Femur (tissue), 1 donor: ENCODE measurements around the gene LRIT3.
"Not testable (repeated sequence)": the region's sequence is repeated elsewhere in the genome, so short reads cannot be mapped to it uniquely, and the experiment has no call there.

ENCODE experiments used
- DNase-seq: peaks from one replicate; pipeline ENCODE4 v3.0.0-alpha.2; 2017

LRIT3 gene

DNA sequence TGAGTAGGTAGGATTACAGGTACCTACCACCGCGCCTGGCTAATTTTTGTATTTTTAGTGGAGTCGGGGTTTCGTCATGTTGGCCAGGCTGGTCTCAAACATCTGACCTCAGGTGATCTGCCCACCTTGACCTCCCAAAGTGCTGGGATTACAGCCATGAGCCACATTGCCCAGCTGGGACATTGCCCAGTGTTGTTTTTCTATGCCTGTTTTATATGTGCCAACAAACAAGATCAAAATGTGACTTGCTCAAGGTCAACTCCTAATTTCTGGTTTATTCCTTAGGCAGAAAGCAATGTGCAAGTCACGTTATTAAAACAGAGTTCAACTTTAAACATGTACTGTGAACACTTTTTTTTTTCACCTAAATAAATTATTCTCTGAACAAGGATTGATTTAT lies 2.7 kb downstream of the LRIT3 start:
- no peak for DNase-seq

DNA sequence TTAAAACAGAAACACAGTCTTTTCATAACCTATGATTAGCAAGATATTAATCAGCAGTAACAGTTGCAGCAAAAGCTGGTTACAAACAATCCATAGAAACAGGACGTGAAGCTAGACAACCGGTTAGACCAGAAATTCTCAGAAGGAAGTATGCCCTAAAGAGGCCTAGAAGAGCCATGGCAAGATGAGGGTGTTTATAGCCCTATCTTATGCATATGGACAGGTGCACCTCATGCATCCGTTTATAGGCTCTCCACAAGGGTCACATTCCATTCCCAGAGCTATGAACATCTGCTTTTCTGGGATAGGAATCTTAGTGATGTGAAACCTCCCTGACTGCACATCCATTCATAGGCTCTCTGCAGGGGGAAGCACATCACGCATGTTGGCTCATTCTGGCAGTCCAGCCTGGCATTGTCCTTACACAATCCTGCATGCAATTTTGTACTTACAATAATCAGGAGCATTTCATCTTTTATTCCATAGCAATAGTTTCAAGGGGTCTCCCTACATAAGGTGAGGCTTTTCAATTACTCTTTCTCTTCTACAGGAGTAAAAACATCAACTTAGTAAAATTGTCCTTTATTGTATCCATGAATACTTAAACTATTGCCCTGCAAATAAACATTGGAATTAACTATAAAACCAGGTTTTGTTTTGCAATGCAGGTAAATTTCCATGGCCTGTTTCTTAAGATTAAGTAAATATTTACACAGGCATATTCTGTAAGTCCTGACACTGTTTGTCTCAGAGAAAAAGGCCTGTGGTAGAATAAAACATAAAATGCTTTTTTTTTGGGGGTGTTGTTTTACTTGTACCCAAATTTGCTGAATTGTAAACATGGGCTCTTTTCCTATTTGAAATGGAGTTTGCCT lies 11.8 kb downstream of the LRIT3 start:
- not testable (repeated sequence) for DNase-seq

- no peak for DNase-seq
Observed at GRCh38 chr4:109861271-109861670, 13.4 kb downstream of the LRIT3 start.

DNA sequence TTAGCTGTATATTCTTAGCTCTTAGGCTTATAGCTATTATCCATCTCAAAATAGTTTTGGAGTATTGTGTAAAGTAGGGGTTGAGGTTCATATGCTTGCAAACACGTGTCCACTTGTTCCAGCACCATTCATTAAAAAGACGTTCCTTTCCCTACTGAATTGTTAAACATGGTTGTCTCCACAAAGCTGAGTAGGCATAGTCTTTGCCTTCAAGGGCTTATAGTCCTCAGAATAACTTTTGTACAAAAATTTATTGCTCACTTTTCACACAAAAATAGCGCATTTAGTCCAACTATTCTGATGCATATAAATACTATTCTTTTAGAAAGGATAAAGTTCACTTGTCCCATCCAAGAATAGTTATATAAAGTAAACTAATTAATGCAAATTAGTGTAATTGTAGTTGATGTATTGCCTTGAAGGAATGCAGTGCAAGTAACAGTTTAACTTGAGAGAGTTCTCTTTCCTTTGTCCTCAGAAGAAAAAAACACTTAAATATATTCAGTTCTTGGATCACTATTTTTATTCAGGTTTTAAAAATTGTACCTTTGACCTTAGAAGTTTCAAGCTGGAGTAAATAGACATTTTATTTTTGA lies 14.1 kb downstream of the LRIT3 start:
- no peak for DNase-seq

DNA sequence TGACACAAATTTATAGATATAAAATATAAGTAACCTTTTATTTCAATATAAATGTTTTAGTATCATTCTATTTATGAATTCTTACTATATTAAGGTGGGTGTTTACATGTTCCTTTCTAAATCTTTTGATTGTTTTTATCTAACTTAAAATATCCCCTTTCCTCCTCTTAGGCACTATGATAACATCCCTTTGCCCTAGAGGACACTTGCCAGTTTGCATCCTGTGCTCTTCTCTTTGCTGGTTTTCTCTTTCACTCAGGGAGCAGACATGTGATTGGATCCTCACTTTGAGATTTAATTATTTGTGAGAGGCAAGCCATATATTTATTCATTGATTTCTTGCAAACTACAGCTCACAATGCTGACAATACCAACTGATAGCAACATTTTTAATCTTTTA lies 16.2 kb downstream of the LRIT3 start:
- no peak for DNase-seq

- DNase-seq = no peak
Observed at GRCh38 chr4:109870061-109870460, 22.2 kb downstream of the LRIT3 start.

- no peak for DNase-seq
Observed at GRCh38 chr4:109872065-109872464, 24.2 kb downstream of the LRIT3 start.

- no peak for DNase-seq
Observed at GRCh38 chr4:109872950-109873656, 25.2 kb downstream of the LRIT3 start.

GRCh38 chr4:109873791-109874514 lies 26.0 kb downstream of the LRIT3 start:
- DNase-seq = no peak

GRCh38 chr4:109875106-109875505 lies 27.2 kb downstream of the LRIT3 start:
- DNase-seq = no peak

DNA sequence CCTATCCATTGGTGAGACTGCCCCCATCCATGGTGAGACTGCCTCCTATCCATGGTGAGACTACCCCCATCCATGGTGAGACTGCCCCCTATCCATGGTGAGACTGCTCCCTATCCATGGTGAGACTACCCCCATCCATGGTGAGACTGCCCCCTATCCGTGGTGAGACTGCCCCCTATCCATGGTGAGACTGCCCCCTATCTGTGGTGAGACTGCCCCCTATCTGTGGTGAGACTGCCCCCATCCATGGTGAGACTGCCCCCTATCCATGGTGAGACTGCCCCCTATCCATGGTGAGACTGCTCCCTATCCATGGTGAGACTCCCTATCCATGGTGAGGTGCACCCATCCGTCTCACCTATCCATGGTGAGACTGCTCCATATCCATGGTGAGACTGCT lies 27.6 kb downstream of the LRIT3 start:
- not testable (repeated sequence) for DNase-seq

- DNase-seq = no peak
Observed at GRCh38 chr4:109876634-109877265, 28.8 kb downstream of the LRIT3 start.

DNA sequence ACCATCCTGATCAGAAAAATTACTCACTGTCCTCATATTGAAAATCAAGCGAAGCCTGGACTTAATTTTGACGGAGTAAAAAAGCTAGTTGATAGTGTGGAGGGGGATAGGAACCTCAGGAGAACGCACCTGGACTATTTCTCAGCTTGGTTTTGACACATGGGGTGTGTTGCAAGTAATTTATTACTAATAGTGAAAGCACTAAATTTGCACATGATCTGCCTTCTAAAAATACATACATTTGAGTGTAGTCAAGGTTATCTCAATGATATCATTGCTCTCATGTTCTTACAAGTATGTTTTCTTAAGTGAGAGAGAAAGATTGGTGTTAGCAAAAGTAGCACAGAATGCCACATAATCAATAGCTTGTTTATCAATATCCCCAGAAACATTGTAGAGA lies 29.5 kb downstream of the LRIT3 start:
- DNase-seq = no peak

DNA sequence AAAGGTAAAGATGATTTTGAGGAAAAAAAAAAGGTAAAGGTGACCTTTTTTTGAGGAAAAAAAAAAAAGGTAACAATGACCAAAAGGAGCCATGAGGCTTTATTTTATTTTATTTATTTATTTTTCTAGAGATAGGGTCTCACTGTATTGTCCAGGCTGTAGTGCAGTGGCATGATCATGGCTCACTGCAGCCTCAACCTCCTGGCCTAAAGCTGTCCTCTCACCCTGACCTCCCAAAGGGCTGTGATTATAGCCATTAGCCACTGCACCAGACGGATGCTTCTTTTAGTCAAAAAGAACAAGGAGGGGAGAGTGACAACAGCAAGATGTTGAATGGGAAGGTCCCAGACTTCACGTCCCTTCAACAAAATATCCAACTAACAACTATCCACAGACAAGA lies 30.4 kb downstream of the LRIT3 start:
- DNase-seq = no peak

DNA sequence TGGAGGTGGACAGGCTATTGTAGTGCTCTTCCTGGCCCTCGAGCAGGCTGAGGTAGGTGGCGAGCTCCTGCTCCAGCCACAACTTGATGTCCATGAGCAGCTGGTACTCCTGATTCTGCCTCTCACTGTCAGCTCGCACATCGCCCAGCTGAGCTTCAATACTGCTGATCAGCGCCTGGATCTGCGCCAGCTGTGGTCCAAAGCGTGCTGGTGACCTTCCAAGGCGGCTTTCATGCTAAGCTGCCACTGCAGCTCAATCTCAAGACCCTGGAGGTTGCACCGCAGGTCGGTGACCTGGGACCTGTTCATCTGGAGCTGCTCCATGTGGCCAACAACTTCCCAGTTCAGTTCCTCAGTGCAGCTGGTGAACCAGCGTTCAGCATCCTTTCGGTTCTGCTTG lies 31.2 kb downstream of the LRIT3 start:
- no peak for DNase-seq

GRCh38 chr4:109879636-109880314 lies 31.9 kb downstream of the LRIT3 start:
- no peak for DNase-seq

GRCh38 chr4:109886303-109886702 lies 38.4 kb downstream of the LRIT3 start:
- DNase-seq = no peak

DNA sequence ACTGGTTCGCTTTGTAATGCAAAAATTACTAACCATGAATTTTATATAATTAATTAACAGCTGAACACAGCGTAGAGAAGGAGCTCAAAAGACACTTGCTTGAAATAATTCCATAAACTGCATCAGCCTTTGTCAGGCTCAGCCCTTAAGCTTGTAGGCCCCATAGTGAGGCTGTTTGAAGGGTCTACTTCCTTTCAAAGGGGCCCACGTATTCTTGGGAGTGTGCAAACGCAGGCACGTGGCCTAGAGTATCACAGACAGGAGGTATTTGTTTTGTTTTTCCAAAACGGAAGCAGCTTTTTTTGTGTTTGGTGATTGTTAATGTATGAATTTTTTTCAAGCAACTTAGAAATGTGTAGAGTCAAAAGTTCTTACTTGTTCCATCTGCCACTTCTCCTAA lies 39.2 kb downstream of the LRIT3 start:
- DNase-seq = no peak

DNA sequence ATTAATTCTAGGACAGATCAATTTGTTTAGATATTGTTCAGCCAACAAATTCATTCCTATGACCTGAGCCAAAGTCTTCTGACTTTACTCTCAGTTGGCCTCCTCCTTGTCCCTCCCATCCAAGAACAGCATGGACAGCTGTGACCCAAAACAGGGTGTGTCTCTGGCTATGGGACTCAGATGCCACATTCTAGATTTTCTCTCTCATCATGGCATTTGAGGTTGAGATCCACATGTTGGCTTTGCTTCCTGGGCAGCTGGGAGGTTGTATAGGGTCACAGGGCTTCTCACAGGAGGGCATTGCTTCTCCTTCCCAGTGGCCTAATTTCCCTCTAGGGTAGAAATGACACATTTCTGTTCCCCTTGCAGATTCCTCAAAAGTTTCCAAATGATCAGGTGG lies 42.2 kb downstream of the LRIT3 start:
- DNase-seq = no peak

DNA sequence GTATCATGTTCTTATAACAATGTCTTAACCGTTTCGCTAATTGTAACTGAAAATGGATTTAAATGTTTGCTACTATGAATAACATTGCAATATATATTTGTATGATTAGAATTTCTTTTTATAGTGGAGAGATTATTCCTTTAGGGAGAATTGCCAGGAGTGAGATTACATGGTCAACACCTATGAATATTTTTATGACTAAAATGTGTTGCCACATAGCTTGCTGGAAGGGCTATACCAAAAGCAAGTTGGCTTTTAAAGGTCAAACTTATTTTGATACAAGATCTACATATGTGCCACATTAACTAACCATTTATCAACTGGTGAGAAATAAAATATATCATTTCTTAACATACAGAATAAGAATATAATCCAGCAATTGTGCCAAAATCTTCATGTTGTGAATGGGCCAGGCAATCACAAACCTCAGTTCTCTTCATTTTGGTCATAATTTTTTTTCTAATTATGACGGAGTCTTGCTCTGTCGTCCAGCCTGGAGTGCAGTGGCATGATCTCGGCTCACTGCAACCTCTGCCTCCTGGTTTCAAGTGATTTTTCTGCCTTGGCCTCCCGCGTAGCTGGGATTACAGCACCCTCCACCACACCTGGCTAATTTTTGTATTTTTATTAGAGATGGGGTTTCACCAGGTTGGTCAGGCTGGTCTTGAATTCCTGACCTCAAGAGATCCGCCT lies 54.8 kb downstream of the LRIT3 start:
- DNase-seq = no peak

DNA sequence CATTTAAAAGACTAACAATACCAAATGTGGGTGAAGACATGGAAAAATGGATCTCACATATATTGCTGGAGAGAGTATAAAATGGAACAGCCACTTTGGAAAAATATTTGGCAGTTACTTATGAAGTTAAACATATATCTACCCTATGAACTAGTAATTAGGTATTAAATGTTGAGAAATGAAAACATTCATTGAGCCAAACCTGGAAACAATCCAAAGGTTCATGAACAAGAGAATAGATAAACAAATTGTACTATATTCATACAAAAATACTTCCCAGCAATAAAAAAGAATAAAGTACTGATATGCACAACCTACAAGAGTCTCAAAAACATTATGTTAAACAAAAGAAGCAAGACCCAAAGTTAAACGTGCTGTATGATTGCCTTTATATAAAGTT lies 60.8 kb downstream of the LRIT3 start:
- no peak for DNase-seq

GRCh38 chr4:109910256-109910655 lies 62.3 kb downstream of the LRIT3 start:
- no peak for DNase-seq
